SK-N-SH (cell line): ENCODE measurements around the gene OR10R2. TPM values are rescaled to one million over a fixed set of nuclear protein-coding genes. Genes with fewer than 3 reads are reported as not detected.

Experiments
- CTCF ChIA-PET: fragments of 300-600, 350-600 bp; formaldehyde crosslinking; extraction: SDS; loops from one replicate; lab custom pipeline; 2021; lab: Yijun Ruan, JAX
- POLR2A ChIA-PET: fragments of 350-600 bp; sonication (Branson Sonifier 250); formaldehyde crosslinking; extraction: SDS; loops from one replicate; lab custom pipeline; 2020; ENCODE audit warnings: antibody characterized with exemption, inconsistent platforms; lab: Yijun Ruan, JAX
- DNase-seq: peaks from one replicate; pipeline ENCODE4 v3.0.0; 2012
- H2AFZ ChIP-seq: fragments of 200-600 bp; sonication (generic); 2 replicates; pipeline ENCODE4 v1.8.1; 2016; ENCODE audit warnings: antibody characterized with exemption, mild to moderate bottlenecking, low read depth
- H3F3A ChIP-seq: fragments of 200-600 bp; sonication (generic); replicated peaks from 2 replicates; pipeline ENCODE3; 2016; ENCODE audit warnings: antibody characterized with exemption, mild to moderate bottlenecking; ENCODE audit not compliant: insufficient read depth
- H3K27ac ChIP-seq, 2 experiments: fragments of 200-500 bp in 1 of 2; fragments of 200-600 bp in 1 of 2; sonication (Bioruptor generic) in 1 of 2; sonication (generic), shearing (Covaris generic) in 1 of 2; 2 replicates each; pipeline versions ENCODE4 v1.5.1 to v1.6.1; 2014 to 2016; ENCODE audit warnings: low read depth in 2 of 2, inconsistent platforms in 1 of 2, low read length in 1 of 2, mild to moderate bottlenecking in 1 of 2, mixed read lengths in 1 of 2
- H3K27me3 ChIP-seq: fragments of 200-600 bp; sonication (generic), shearing (Covaris generic); 2 replicates; pipeline ENCODE4 v1.6.1; 2016; ENCODE audit warnings: mixed run types; ENCODE audit not compliant: insufficient read depth
- H3K36me3 ChIP-seq, 2 experiments: fragments of 200-500 bp in 1 of 2; fragments of 200-600 bp in 1 of 2; sonication (Bioruptor generic) in 1 of 2; sonication (generic) in 1 of 2; replicated peaks in 1 of 2; 2 replicates each; pipeline versions ENCODE3 to v1.5.1; 2014 to 2016; ENCODE audit warnings: low read length in 1 of 2, mild to moderate bottlenecking in 1 of 2; ENCODE audit not compliant: insufficient read depth in 2 of 2, control insufficient read depth in 1 of 2
- H3K4me1 ChIP-seq, 2 experiments: fragments of 200-500 bp in 1 of 2; fragments of 200-600 bp in 1 of 2; sonication (Bioruptor generic) in 1 of 2; sonication (generic), shearing (Covaris generic) in 1 of 2; 2 replicates each; pipeline versions ENCODE4 v1.5.1 to v1.6.1; 2014 to 2016; ENCODE audit warnings: low read depth in 1 of 2, low read length in 1 of 2, mixed run types in 1 of 2; ENCODE audit not compliant: insufficient read depth in 2 of 2, control insufficient read depth in 1 of 2
- H3K4me2 ChIP-seq: fragments of 200-600 bp; sonication (generic), shearing (Covaris generic); 2 replicates; pipeline ENCODE4 v1.6.1; 2017; ENCODE audit warnings: mixed run types
- H3K4me3 ChIP-seq, 2 experiments: fragments of 200-500 bp in 1 of 2; fragments of 200-600 bp in 1 of 2; sonication (Bioruptor generic) in 1 of 2; sonication (generic), shearing (Covaris generic) in 1 of 2; 2 replicates each; pipeline versions ENCODE4 v1.5.1 to v1.8.1; 2014 to 2016; ENCODE audit warnings: low read depth in 2 of 2, inconsistent platforms in 1 of 2, low read length in 1 of 2, mild to moderate bottlenecking in 1 of 2, mixed read lengths in 1 of 2, moderate library complexity in 1 of 2
- H3K79me2 ChIP-seq: fragments of 200-600 bp; sonication (generic); 2 replicates; pipeline ENCODE4 v1.8.1; 2017; ENCODE audit warnings: mild to moderate bottlenecking; ENCODE audit not compliant: insufficient read depth
- H3K9ac ChIP-seq: fragments of 200-600 bp; sonication (generic); 2 replicates; pipeline ENCODE4 v1.6.1; 2017; ENCODE audit warnings: mixed run types
- H3K9me2 ChIP-seq: fragments of 200-600 bp; sonication (generic); 2 replicates; pipeline ENCODE4 v1.6.1; 2017; ENCODE audit warnings: mixed run types
- H3K9me3 ChIP-seq: fragments of 200-600 bp; sonication (generic); 2 replicates; pipeline ENCODE4 v1.6.1; 2017; ENCODE audit warnings: mixed run types, mild to moderate bottlenecking, moderate library complexity
- H4K20me1 ChIP-seq: fragments of 200-600 bp; sonication (generic); 2 replicates; pipeline ENCODE4 v1.6.1; 2017; ENCODE audit warnings: mild to moderate bottlenecking, mixed run types; ENCODE audit not compliant: insufficient read depth
- CHD2 ChIP-seq: fragments of 150-350 bp; IDR thresholded peaks from 2 replicates; pipeline ENCODE4 v1.6.1; 2018; ENCODE audit warnings: low read length; ENCODE audit not compliant: partially characterized antibody
- CTCF ChIP-seq: fragments of 200-600 bp; sonication (generic); IDR thresholded peaks from 2 replicates; pipeline ENCODE4 v1.6.1; 2017; ENCODE audit warnings: antibody characterized with exemption, mild to moderate bottlenecking, moderate library complexity
- ELF1 ChIP-seq: IDR thresholded peaks from 2 replicates; pipeline ENCODE4 v1.4.0; 2012
- EP300 ChIP-seq, 2 experiments: IDR thresholded peaks; 2 replicates each; pipeline versions ENCODE4 v1.4.0 to v1.6.1; 2012; ENCODE audit warnings: borderline replicate concordance in 1 of 2, low read depth in 1 of 2, low read length in 1 of 2
- FOXJ3 ChIP-seq: sonication (generic); formaldehyde crosslinking; IDR thresholded peaks from 2 replicates; pipeline ENCODE4 v1.5.1; 2020; ENCODE audit warnings: mild to moderate bottlenecking, missing genetic modification reagents
- GABPA ChIP-seq: IDR thresholded peaks from 2 replicates; pipeline ENCODE4 v1.4.0; 2012; ENCODE audit warnings: low read depth, mild to moderate bottlenecking
- JUND ChIP-seq: IDR thresholded peaks from 2 replicates; pipeline ENCODE4 v1.4.0; 2012
- MAX ChIP-seq: IDR thresholded peaks from 2 replicates; pipeline ENCODE4 v1.4.0; 2012; ENCODE audit warnings: low read depth
- MXI1 ChIP-seq: IDR thresholded peaks from 2 replicates; pipeline ENCODE4 v1.6.1; 2012; ENCODE audit warnings: mild to moderate bottlenecking, low read depth, low read length, improper control_type of control experiment
- PBX3 ChIP-seq: IDR thresholded peaks from 2 replicates; pipeline ENCODE4; 2012
- RCOR1 ChIP-seq: fragments of 150-350 bp; IDR thresholded peaks from 2 replicates; pipeline ENCODE4 v1.6.1; 2017; ENCODE audit warnings: antibody characterized with exemption, low read length
- RFX5 ChIP-seq: IDR thresholded peaks from 2 replicates; pipeline ENCODE4 v1.6.1; 2012; ENCODE audit warnings: mild to moderate bottlenecking, improper control_type of control experiment, low read length
- RXRA ChIP-seq: IDR thresholded peaks from 2 replicates; pipeline ENCODE4 v1.4.0; 2012; ENCODE audit warnings: low read depth, mild to moderate bottlenecking, borderline replicate concordance
- TCF12 ChIP-seq: IDR thresholded peaks from 2 replicates; pipeline ENCODE4 v1.4.0; 2012
- TEAD4 ChIP-seq: IDR thresholded peaks from 2 replicates; pipeline ENCODE4 v1.4.0; 2012; ENCODE audit warnings: mild to moderate bottlenecking, borderline replicate concordance; ENCODE audit not compliant: insufficient read depth
- USF1 ChIP-seq: IDR thresholded peaks from 2 replicates; pipeline ENCODE4 v1.4.0; 2012; ENCODE audit warnings: low read depth, borderline replicate concordance
- WGBS: methylation state at CpG from one replicate; pipeline ENCODE4 v1.1.6; 2017; ENCODE audit warnings: low lambda C conversion rate; 5-methylcytosine and 5-hydroxymethylcytosine counted together
- polyA plus RNA-seq, 3 experiments: library from polyadenylated mRNA; depleted of rRNA; stranded (reverse); fragments of >200 nt; gene quantifications; 2 replicates each; pipeline ENCODE4 v1.2.3, GENCODE V29; 2012

Gene OR10R2
- polyA plus RNA-seq, 1 of the 3 experiments (the other 2 are of a cell fraction), result not detected

- CTCF ChIA-PET, result interaction anchor here (0.9 kb wide), 1 partner anchor 32 kb away, joined by 4 read pairs; no protein-coding TSS in a partner anchor
- 0% methylated on average over 2 of the region's 2 CpGs for WGBS
- H4K20me1 ChIP-seq, result no peaks in the 10 kb centered on the region
Observed at GRCh38 chr1:158494796-158495195, 22.8 kb downstream of the OR10R2 start.

More at GRCh38 chr1:158494796-158495195, 22.8 kb downstream of the OR10R2 start:
- POLR2A ChIA-PET, result no interaction called here
- H3K9ac ChIP-seq, result no peak overlapping the region
- no peaks in the 10 kb centered on the region for H3K27me3 ChIP-seq
- H3K4me2 ChIP-seq, result no peak overlapping the region
- H3F3A ChIP-seq, result no peaks in the 10 kb centered on the region
- H3K9me2 ChIP-seq, result no peaks in the 10 kb centered on the region
- TF ChIP-seq TCF12, result no peak
- no peak for TF ChIP-seq EP300 (IDR thresholded peaks at IDR 0.05; ENCODE audit: borderline replicate concordance in 1 of 2, low read depth in 1 of 2, low read length in 1 of 2)
- TF ChIP-seq MXI1, result no peak
- no peak for TF ChIP-seq ELF1
- TF ChIP-seq RCOR1, result no peak
- no peak for TF ChIP-seq JUND
- TF ChIP-seq TEAD4, result no peak
- TF ChIP-seq RFX5, result no peak
- no peak for TF ChIP-seq MAX
- TF ChIP-seq CHD2, result no peak
- TF ChIP-seq PBX3, result no peak
- TF ChIP-seq GABPA, result no peak
- TF ChIP-seq CTCF, result no peak
- no peak for TF ChIP-seq USF1
- no peak for TF ChIP-seq RXRA
- TF ChIP-seq FOXJ3 (CRISPR knock-in tag), result no peak
- TF ChIP-seq, all 33 proteins: peak for 0
- H3K9me3 ChIP-seq, result no peaks in the 10 kb centered on the region
- no peaks in the 10 kb centered on the region for H3K79me2 ChIP-seq
- H3K4me1 ChIP-seq, result no peaks in the 10 kb centered on the region
- no peak for DNase-seq
- no peak overlapping the region for H3K4me3 ChIP-seq
- no peak overlapping the region for H3K27ac ChIP-seq
- no peaks in the 10 kb centered on the region for H3K36me3 ChIP-seq
- H2AFZ ChIP-seq, result no peak overlapping the region
